ENCODE results near the gene MAP2.

MAP2 gene

GRCh38 chr2:209579230-209579749, 155.4 kb downstream of the MAP2 start:
- no peak for DNase-seq (ENCODE audit: extremely low read depth, low read depth)
- peak overlapping the region; percentile 25 for H3K4me3 ChIP-seq (replicated peaks; ENCODE audit: low read depth, low read length)
- TF ChIP-seq CTCF (IDR thresholded peaks at IDR 0.05; ENCODE audit: low read depth, low read length, missing control alignments) = no peak

- no peak overlapping the region for H3K4me3 ChIP-seq (replicated peaks; ENCODE audit: low read depth, low read length)
- TF ChIP-seq CTCF (IDR thresholded peaks at IDR 0.05; ENCODE audit: low read depth, low read length, missing control alignments) = no peak
- DNase-seq (ENCODE audit: extremely low read depth, low read depth) = no peak
These were observed 157.2 kb downstream of the MAP2 start for GRCh38 chr2:209581040-209581439.

GRCh38 chr2:209582281-209582680, 158.4 kb downstream of the MAP2 start:
- H3K4me3 ChIP-seq (replicated peaks; ENCODE audit: low read depth, low read length) = no peak overlapping the region
- DNase-seq (ENCODE audit: extremely low read depth, low read depth) = no peak
- TF ChIP-seq CTCF (IDR thresholded peaks at IDR 0.05; ENCODE audit: low read depth, low read length, missing control alignments) = no peak

GRCh38 chr2:209584472-209584871, 160.6 kb downstream of the MAP2 start:
- no peak for DNase-seq (ENCODE audit: extremely low read depth, low read depth)
- TF ChIP-seq CTCF (IDR thresholded peaks at IDR 0.05; ENCODE audit: low read depth, low read length, missing control alignments) = no peak

GRCh38 chr2:209584915-209585314, 161.1 kb downstream of the MAP2 start:
- no peak for TF ChIP-seq CTCF (IDR thresholded peaks at IDR 0.05; ENCODE audit: low read depth, low read length, missing control alignments)
- no peak overlapping the region for H3K4me3 ChIP-seq (replicated peaks; ENCODE audit: low read depth, low read length)
- DNase-seq (ENCODE audit: extremely low read depth, low read depth) = no peak

More at GRCh38 chr2:209584472-209584871, 160.6 kb downstream of the MAP2 start:
- H3K4me3 ChIP-seq (replicated peaks; ENCODE audit: low read depth, low read length) = no peak overlapping the region

- no peak for TF ChIP-seq CTCF (IDR thresholded peaks at IDR 0.05; ENCODE audit: low read depth, low read length, missing control alignments)
- no peak overlapping the region for H3K4me3 ChIP-seq (replicated peaks; ENCODE audit: low read depth, low read length)
- DNase-seq (ENCODE audit: extremely low read depth, low read depth) = no peak
These were observed 167.2 kb downstream of the MAP2 start for GRCh38 chr2:209591021-209591420.

- H3K4me3 ChIP-seq (replicated peaks; ENCODE audit: low read depth, low read length) = no peak overlapping the region
- no peak for TF ChIP-seq CTCF (IDR thresholded peaks at IDR 0.05; ENCODE audit: low read depth, low read length, missing control alignments)
- DNase-seq (ENCODE audit: extremely low read depth, low read depth) = no peak
These were observed 168.3 kb downstream of the MAP2 start for GRCh38 chr2:209592106-209592505.
